Astrocyte (in vitro differentiated cells and primary cell): ENCODE data around the gene MYO6.

Experiments
- CTCF ChIP-seq: IDR thresholded peaks from 2 replicates; pipeline ENCODE4 v1.5.1; 2011; ENCODE audit warnings: low read depth, mild to moderate bottlenecking, inconsistent platforms, low read length, moderate library complexity; ENCODE audit not compliant: insufficient read depth
- EZH2 ChIP-seq: IDR thresholded peaks from 2 replicates; pipeline ENCODE4 v1.6.1; 2012; ENCODE audit warnings: mild to moderate bottlenecking, low read length, inconsistent platforms; ENCODE audit not compliant: insufficient read depth

GRCh38 chr6:75745404-75745803 is 3.6 kb upstream of the MYO6 start:
- no peak for TF ChIP-seq CTCF
- TF ChIP-seq EZH2: no peak
